HG03520 (cell line): ENCODE results near the gene RIPOR2.
"Not testable (repeated sequence)": the region's sequence is repeated elsewhere in the genome, so short reads cannot be mapped to it uniquely, and the experiment has no call there.

ENCODE experiments used
- ATAC-seq: cut with Tn5 transposase; IDR thresholded peaks from one replicate; pipeline ENCODE4 v1.9.1; 2021; ENCODE audit warnings: mild to moderate bottlenecking, moderate library complexity; ENCODE audit not compliant: unreplicated experiment

Gene RIPOR2

GRCh38 chr6:24880451-24880850, 55.3 kb downstream of the RIPOR2 start:
- no peak for ATAC-seq

GRCh38 chr6:24879351-24879750, 56.4 kb downstream of the RIPOR2 start:
- ATAC-seq, result no peak

GRCh38 chr6:24877747-24878146, 58.0 kb downstream of the RIPOR2 start:
- ATAC-seq, result not testable (repeated sequence)

GRCh38 chr6:24876499-24877465, 59.0 kb downstream of the RIPOR2 start:
- ATAC-seq, result no peak

- ATAC-seq, result no peak
Measured at GRCh38 chr6:24875534-24875901, 60.2 kb downstream of the RIPOR2 start.

GRCh38 chr6:24874776-24875533, 60.8 kb downstream of the RIPOR2 start:
- no peak for ATAC-seq

GRCh38 chr6:24874128-24874527, 61.6 kb downstream of the RIPOR2 start:
- no peak for ATAC-seq

- ATAC-seq, result no peak
Measured at GRCh38 chr6:24872779-24873178, 63.0 kb downstream of the RIPOR2 start.

- no peak for ATAC-seq
Measured at GRCh38 chr6:24868765-24869164, 67.0 kb downstream of the RIPOR2 start.

GRCh38 chr6:24867104-24867703, 68.6 kb downstream of the RIPOR2 start:
- ATAC-seq, result no peak

- no peak for ATAC-seq
Measured at GRCh38 chr6:24865161-24865560, 70.6 kb downstream of the RIPOR2 start.

GRCh38 chr6:24864343-24864742, 71.4 kb downstream of the RIPOR2 start:
- no peak for ATAC-seq

- peak; percentile 49 for ATAC-seq
Measured at GRCh38 chr6:24861934-24862333, 73.8 kb downstream of the RIPOR2 start.

GRCh38 chr6:24859608-24860200, 76.1 kb downstream of the RIPOR2 start:
- no peak for ATAC-seq

- no peak for ATAC-seq
Measured at GRCh38 chr6:24859132-24859531, 76.6 kb downstream of the RIPOR2 start.

GRCh38 chr6:24858177-24858653, 77.5 kb downstream of the RIPOR2 start:
- ATAC-seq, result peak; percentile 69

GRCh38 chr6:24856901-24857670, 78.7 kb downstream of the RIPOR2 start:
- no peak for ATAC-seq

GRCh38 chr6:24856246-24856599, 79.5 kb downstream of the RIPOR2 start:
- ATAC-seq, result no peak

GRCh38 chr6:24855395-24856245, 80.1 kb downstream of the RIPOR2 start:
- peak; percentile 37 for ATAC-seq
